Astrocyte (in vitro differentiated cells and primary cell): Measurements from ENCODE around the gene AKAP8. TPM values are rescaled to one million over a fixed set of nuclear protein-coding genes. Genes with fewer than 3 reads are reported as not detected.

ENCODE experiments used
- DNase-seq: peaks from one replicate; pipeline ENCODE4 v3.0.0-alpha.2; 2010; ENCODE audit warnings: low read depth
- FAIRE-seq: peaks from 2 replicates; lab custom pipeline; 2011; peaks lifted over from hg19 to GRCh38; lab: Jason Lieb, UNC
- H2AFZ ChIP-seq: 2 replicates; pipeline ENCODE4 v1.6.0; 2012; ENCODE audit warnings: low read depth, low read length, inconsistent platforms
- H3K27ac ChIP-seq: 2 replicates; pipeline ENCODE4 v1.5.1; 2011; ENCODE audit warnings: low read depth, low read length, inconsistent platforms
- H3K27me3 ChIP-seq: 2 replicates; pipeline ENCODE4 v1.6.0; 2011; ENCODE audit warnings: low read length, inconsistent platforms; ENCODE audit not compliant: insufficient read depth
- H3K36me3 ChIP-seq: 2 replicates; pipeline ENCODE4 v1.5.1; 2011; ENCODE audit warnings: low read length, inconsistent platforms; ENCODE audit not compliant: insufficient read depth
- H3K4me1 ChIP-seq: 2 replicates; pipeline ENCODE4 v1.5.1; 2011; ENCODE audit warnings: low read length, inconsistent platforms; ENCODE audit not compliant: insufficient read depth
- H3K4me2 ChIP-seq: 2 replicates; pipeline ENCODE4 v1.6.0; 2012; ENCODE audit warnings: low read length, inconsistent platforms
- H3K4me3 ChIP-seq: 2 replicates; pipeline ENCODE4 v1.5.1; 2011; ENCODE audit warnings: low read depth, mild to moderate bottlenecking, low read length, inconsistent platforms; ENCODE audit not compliant: insufficient read depth
- H3K79me2 ChIP-seq: 2 replicates; pipeline ENCODE4 v1.6.0; 2012; ENCODE audit warnings: mild to moderate bottlenecking, low read length, inconsistent platforms; ENCODE audit not compliant: insufficient read depth
- H3K9ac ChIP-seq: 2 replicates; pipeline ENCODE4 v1.6.0; 2012; ENCODE audit warnings: mild to moderate bottlenecking, low read length, inconsistent platforms
- H3K9me3 ChIP-seq: 2 replicates; pipeline ENCODE4 v1.5.1; 2012; ENCODE audit warnings: low read depth, mild to moderate bottlenecking, low read length, inconsistent platforms; ENCODE audit not compliant: insufficient read depth
- H4K20me1 ChIP-seq: 2 replicates; pipeline ENCODE4 v1.6.0; 2012; ENCODE audit warnings: low read length, inconsistent platforms; ENCODE audit not compliant: insufficient read depth
- H3K27ac Mint-ChIP-seq: one replicate; pipeline ENCODE4 v1.8.0; 2021; ENCODE audit warnings: mild to moderate bottlenecking, mixed read lengths; ENCODE audit not compliant: unreplicated experiment
- H3K27me3 Mint-ChIP-seq: one replicate; pipeline ENCODE4 v1.8.0; 2021; ENCODE audit warnings: low read depth, mixed read lengths; ENCODE audit not compliant: unreplicated experiment
- H3K36me3 Mint-ChIP-seq: one replicate; pipeline ENCODE4 v1.8.0; 2021; ENCODE audit warnings: low read depth, mixed read lengths; ENCODE audit not compliant: unreplicated experiment
- H3K4me1 Mint-ChIP-seq: one replicate; pipeline ENCODE4 v1.8.0; 2021; ENCODE audit warnings: low read depth, mixed read lengths; ENCODE audit not compliant: unreplicated experiment
- H3K4me3 Mint-ChIP-seq: one replicate; pipeline ENCODE4 v1.8.0; 2021; ENCODE audit warnings: mild to moderate bottlenecking, moderate library complexity, mixed read lengths; ENCODE audit not compliant: unreplicated experiment
- H3K9me3 Mint-ChIP-seq: one replicate; pipeline ENCODE4 v1.8.0; 2021; ENCODE audit warnings: mild to moderate bottlenecking, mixed read lengths; ENCODE audit not compliant: unreplicated experiment
- EZH2 ChIP-seq: IDR thresholded peaks from 2 replicates; pipeline ENCODE4 v1.6.1; 2012; ENCODE audit warnings: mild to moderate bottlenecking, low read length, inconsistent platforms; ENCODE audit not compliant: insufficient read depth
- total RNA-seq: library from RNA; stranded (reverse); gene quantifications from 2 replicates; pipeline ENCODE4 v1.2.1, GENCODE V29; 2021
- TF ChIP-seq, protein P1 (sequence below): IDR thresholded peaks from 2 replicates; pipeline ENCODE4 v1.5.1; 2011; ENCODE audit warnings: low read depth, mild to moderate bottlenecking, inconsistent platforms, low read length, moderate library complexity; ENCODE audit not compliant: insufficient read depth

The AKAP8 gene
- total RNA-seq, 1 donor from 2014 or later = 40.1 TPM

DNA sequence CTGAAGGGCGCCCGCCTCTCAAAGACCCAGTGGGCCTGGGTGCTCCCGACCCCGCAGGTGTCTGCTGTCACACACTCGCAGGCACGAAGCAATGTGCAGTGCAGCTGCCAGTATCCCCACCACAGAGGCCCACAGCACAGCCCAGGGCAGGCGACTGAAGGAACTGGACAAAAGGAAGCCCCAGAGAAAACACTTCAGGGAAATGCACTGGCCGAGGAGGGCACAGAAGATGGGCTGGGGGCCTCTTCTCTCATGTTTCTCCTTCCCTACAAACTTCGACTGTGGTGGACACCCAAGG, 10.0 kb downstream of the AKAP8 start:
- no peak for FAIRE-seq
- Histone ChIP-seq H2AFZ (no peak overlapping the region), H3K79me2 (peaks cover 47% of the 10 kb centered on the region), H3K27ac (no peak overlapping the region), H3K4me2 (no peak overlapping the region), H3K4me3 (no peak overlapping the region), H3K27me3 (no peaks in the 10 kb centered on the region), H3K36me3 (peaks cover 29% of the 10 kb centered on the region), H3K9ac (no peak overlapping the region), H4K20me1 (peaks cover 53% of the 10 kb centered on the region), H3K4me1 (peaks cover 2% of the 10 kb centered on the region), H3K9me3 (no peaks in the 10 kb centered on the region)
- no peak for TF ChIP-seq EZH2
- TF ChIP-seq, protein P1, sequence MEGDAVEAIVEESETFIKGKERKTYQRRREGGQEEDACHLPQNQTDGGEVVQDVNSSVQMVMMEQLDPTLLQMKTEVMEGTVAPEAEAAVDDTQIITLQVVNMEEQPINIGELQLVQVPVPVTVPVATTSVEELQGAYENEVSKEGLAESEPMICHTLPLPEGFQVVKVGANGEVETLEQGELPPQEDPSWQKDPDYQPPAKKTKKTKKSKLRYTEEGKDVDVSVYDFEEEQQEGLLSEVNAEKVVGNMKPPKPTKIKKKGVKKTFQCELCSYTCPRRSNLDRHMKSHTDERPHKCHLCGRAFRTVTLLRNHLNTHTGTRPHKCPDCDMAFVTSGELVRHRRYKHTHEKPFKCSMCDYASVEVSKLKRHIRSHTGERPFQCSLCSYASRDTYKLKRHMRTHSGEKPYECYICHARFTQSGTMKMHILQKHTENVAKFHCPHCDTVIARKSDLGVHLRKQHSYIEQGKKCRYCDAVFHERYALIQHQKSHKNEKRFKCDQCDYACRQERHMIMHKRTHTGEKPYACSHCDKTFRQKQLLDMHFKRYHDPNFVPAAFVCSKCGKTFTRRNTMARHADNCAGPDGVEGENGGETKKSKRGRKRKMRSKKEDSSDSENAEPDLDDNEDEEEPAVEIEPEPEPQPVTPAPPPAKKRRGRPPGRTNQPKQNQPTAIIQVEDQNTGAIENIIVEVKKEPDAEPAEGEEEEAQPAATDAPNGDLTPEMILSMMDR = no peak
- Mint-ChIP-seq H3K4me1 (peaks cover 2% of the 10 kb centered on the region), H3K4me3 (no peak overlapping the region), H3K27me3 (no peaks in the 10 kb centered on the region), H3K9me3 (no peaks in the 10 kb centered on the region), H3K36me3 (peaks cover 25% of the 10 kb centered on the region), H3K27ac (no peak overlapping the region)
- no peak for DNase-seq

DNA sequence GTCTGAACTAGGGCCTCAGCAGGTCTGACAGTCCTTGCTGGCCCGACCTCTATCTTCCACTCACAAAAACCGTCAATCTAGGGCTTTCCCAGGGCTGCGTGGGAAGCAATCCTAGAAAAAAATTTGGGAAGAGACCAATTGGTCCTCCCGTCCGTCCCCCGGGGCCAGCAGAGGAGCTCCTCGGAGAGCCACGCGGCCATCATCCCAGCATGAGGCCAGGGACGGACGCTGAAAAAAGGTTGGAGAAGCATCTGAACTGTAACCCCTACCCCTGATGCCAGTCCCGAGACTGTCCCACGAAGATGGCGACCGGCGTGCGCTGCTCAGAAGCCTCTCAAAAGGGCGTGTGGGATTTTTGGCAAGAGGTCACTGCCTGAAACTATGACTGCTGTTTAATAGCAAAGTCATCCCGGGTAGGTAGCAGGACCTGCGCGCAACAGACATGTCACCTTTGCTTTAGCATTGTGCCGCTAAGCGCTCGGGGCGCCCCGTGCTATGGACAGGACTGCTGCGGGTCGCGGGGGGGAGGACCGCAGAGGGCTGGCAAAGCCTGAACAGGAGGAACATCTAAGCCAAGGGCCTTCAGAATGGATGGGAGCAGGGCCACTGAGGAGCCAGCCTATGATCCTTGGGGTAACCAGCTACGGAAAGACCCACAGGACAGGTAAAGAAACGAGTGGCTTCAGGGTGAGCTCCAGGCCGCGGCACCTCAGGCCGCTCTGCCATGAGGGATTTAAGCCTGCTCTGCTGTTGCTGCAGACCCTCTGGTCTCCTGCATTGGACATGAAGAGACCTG, 10.6 kb downstream of the AKAP8 start:
- H3K4me3 ChIP-seq = no peak overlapping the region
- peaks cover 42% of the 10 kb centered on the region for H3K79me2 ChIP-seq
- H3K27me3 ChIP-seq = no peaks in the 10 kb centered on the region
- Mint-ChIP-seq H3K27ac (no peak overlapping the region), H3K4me3 (no peak overlapping the region), H3K9me3 (no peaks in the 10 kb centered on the region), H3K27me3 (no peaks in the 10 kb centered on the region), H3K36me3 (peaks cover 25% of the 10 kb centered on the region), H3K4me1 (peaks cover 2% of the 10 kb centered on the region)
- H4K20me1 ChIP-seq = peaks cover 48% of the 10 kb centered on the region
- no peak for FAIRE-seq
- H3K36me3 ChIP-seq = peaks cover 29% of the 10 kb centered on the region
- no peak overlapping the region for H3K27ac ChIP-seq
- H3K9ac ChIP-seq = no peak overlapping the region
- no peak overlapping the region for H2AFZ ChIP-seq
- TF ChIP-seq EZH2 = no peak
- TF ChIP-seq, protein P1 = no peak
- H3K4me1 ChIP-seq = no peaks in the 10 kb centered on the region
- H3K4me2 ChIP-seq = no peak overlapping the region
- no peak for DNase-seq
- no peaks in the 10 kb centered on the region for H3K9me3 ChIP-seq

DNA sequence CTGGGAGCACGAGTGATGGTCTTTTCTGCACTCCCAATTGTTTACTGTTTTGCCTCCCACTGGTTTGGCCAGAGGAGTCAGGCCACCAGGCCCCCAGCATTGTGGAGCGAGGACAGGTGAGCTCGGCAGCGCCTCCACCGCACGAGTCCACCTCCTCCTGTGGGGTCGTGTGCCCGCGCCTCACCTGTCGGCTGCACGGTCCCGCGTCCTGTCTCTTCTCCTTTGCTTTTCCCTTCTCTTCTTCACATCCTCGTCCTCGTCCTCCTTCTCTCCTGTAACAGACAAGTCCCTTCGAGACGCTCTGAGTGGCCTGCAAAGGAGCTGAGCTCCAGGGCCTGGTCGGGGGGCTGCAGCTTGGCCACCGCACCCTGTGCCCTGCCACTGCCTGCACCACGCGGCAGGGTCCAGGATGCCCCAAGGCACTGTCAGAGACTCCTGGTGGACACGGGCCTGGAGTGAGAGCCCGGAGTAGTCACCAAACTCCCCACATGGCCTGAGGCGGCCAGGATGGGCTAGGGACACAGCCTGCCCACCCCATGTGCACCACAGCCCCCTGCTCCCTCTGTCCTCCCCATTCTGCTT, 11.4 kb downstream of the AKAP8 start:
- no peak for DNase-seq
- H3K4me1 Mint-ChIP-seq = peaks cover 2% of the 10 kb centered on the region

More for the DNA sequence above, 11.4 kb downstream of the AKAP8 start:
- H3K27me3 Mint-ChIP-seq = no peaks in the 10 kb centered on the region
- no peaks in the 10 kb centered on the region for H3K9me3 ChIP-seq
- H3K4me2 ChIP-seq = no peak overlapping the region
- H3K27ac Mint-ChIP-seq = no peak overlapping the region
- no peak overlapping the region for H3K4me3 ChIP-seq
- peaks cover 29% of the 10 kb centered on the region for H3K36me3 ChIP-seq
- H3K9ac ChIP-seq = no peak overlapping the region
- H3K27ac ChIP-seq = no peak overlapping the region
- H3K4me3 Mint-ChIP-seq = no peak overlapping the region
- no peak overlapping the region for H2AFZ ChIP-seq
- H4K20me1 ChIP-seq = peaks cover 39% of the 10 kb centered on the region
- peaks cover 24% of the 10 kb centered on the region for H3K36me3 Mint-ChIP-seq
- H3K27me3 ChIP-seq = no peaks in the 10 kb centered on the region
- H3K79me2 ChIP-seq = peaks cover 33% of the 10 kb centered on the region
- no peaks in the 10 kb centered on the region for H3K4me1 ChIP-seq
- TF ChIP-seq, protein P1 = no peak
- TF ChIP-seq EZH2 = no peak
- FAIRE-seq = no peak
- no peaks in the 10 kb centered on the region for H3K9me3 Mint-ChIP-seq
